Measurements from ENCODE around the gene SP140L.

GRCh38 chr2:230346465-230346864 lies 19.5 kb downstream of the SP140L start:
- TF ChIP-seq CTCF (IDR thresholded peaks at IDR 0.05; ENCODE audit: insufficient read depth, low read depth, low read length) = no peak
- no peak for TF ChIP-seq EZH2 (IDR thresholded peaks at IDR 0.05; ENCODE audit: insufficient read depth, low read length)
